Neural cell (in vitro differentiated cells): ENCODE data around the gene DLGAP4. TPM values are rescaled to one million over a fixed set of nuclear protein-coding genes. Genes with fewer than 3 reads are reported as not detected.

Experiments used
- H2AFZ ChIP-seq: fragments of 200-600, 300-800 bp; sonication (generic), shearing (Covaris generic); 2 replicates; pipeline ENCODE4 v1.6.0; 2014; ENCODE audit warnings: low read depth, mild to moderate bottlenecking, antibody characterized with exemption, low read length, moderate library complexity
- H3F3A ChIP-seq: fragments of 200-600 bp; shearing (Covaris generic); 2 replicates; pipeline ENCODE4 v1.6.1; 2016; ENCODE audit warnings: mild to moderate bottlenecking, moderate library complexity, mixed read lengths, antibody characterized with exemption, low read length; ENCODE audit not compliant: insufficient read depth, poor library complexity, severe bottlenecking
- H3K27ac ChIP-seq: fragments of 200-600, 300-800 bp; sonication (generic), shearing (Covaris generic); 2 replicates; pipeline ENCODE4 v1.5.1; 2014; ENCODE audit warnings: mild to moderate bottlenecking, low read length, moderate library complexity
- H3K27me3 ChIP-seq: fragments of 300-800, 200-600 bp; sonication (generic), shearing (Covaris generic); 2 replicates; pipeline ENCODE4 v1.6.0; 2014; ENCODE audit warnings: mild to moderate bottlenecking, low read depth, low read length, moderate library complexity; ENCODE audit not compliant: insufficient read depth
- H3K36me3 ChIP-seq: fragments of 300-800, 200-600 bp; sonication (generic), shearing (Covaris generic); 2 replicates; pipeline ENCODE4 v1.5.1; 2014; ENCODE audit warnings: mild to moderate bottlenecking, antibody characterized with exemption, low read length, moderate library complexity; ENCODE audit not compliant: insufficient read depth
- H3K4me2 ChIP-seq: fragments of 300-800, 200-600 bp; sonication (generic), shearing (Covaris generic); 2 replicates; pipeline ENCODE4 v1.6.0; 2014; ENCODE audit warnings: mild to moderate bottlenecking, low read length
- H3K4me3 ChIP-seq: fragments of 300-800, 200-600 bp; sonication (generic), shearing (Covaris generic); 2 replicates; pipeline ENCODE4 v1.5.1; 2014; ENCODE audit warnings: mild to moderate bottlenecking, low read length, moderate library complexity
- H3K79me2 ChIP-seq: fragments of 200-600 bp; shearing (Covaris generic); replicated peaks from 2 replicates; pipeline ENCODE4 v1.6.0; 2014; ENCODE audit warnings: mild to moderate bottlenecking, low read length, moderate library complexity; ENCODE audit not compliant: insufficient read depth
- H3K9ac ChIP-seq: fragments of 300-800, 200-600 bp; sonication (generic), shearing (Covaris generic); 2 replicates; pipeline ENCODE4 v1.6.1; 2016; ENCODE audit warnings: mild to moderate bottlenecking, low read length, mixed read lengths
- H3K9me2 ChIP-seq: fragments of 200-600 bp; shearing (Covaris generic); 2 replicates; pipeline ENCODE4 v1.6.1; 2016; ENCODE audit warnings: mild to moderate bottlenecking, low read length, mixed read lengths; ENCODE audit not compliant: insufficient read depth
- H3K9me3 ChIP-seq: fragments of 200-600, 300-800 bp; sonication (generic), shearing (Covaris generic); 2 replicates; pipeline ENCODE4 v1.6.1; 2016; ENCODE audit warnings: mild to moderate bottlenecking, mixed run types, low read length, moderate library complexity, mixed read lengths
- H4K20me1 ChIP-seq: fragments of 200-600 bp; shearing (Covaris generic); 2 replicates; pipeline ENCODE4 v1.6.1; 2016; ENCODE audit warnings: mild to moderate bottlenecking, mixed run types; ENCODE audit not compliant: insufficient read depth
- EP300 ChIP-seq: fragments of 450-650 bp; conservative IDR thresholded peaks from 2 replicates; pipeline ENCODE4 v1.6.1; 2014; ENCODE audit warnings: antibody characterized with exemption, mild to moderate bottlenecking, moderate library complexity; ENCODE audit not compliant: poor library complexity, severe bottlenecking
- EZH2 ChIP-seq: fragments of 200-600, 300-800 bp; shearing (Covaris generic), sonication (generic); IDR thresholded peaks from 2 replicates; pipeline ENCODE4 v1.6.1; 2014; ENCODE audit warnings: antibody characterized with exemption, low read length, borderline replicate concordance, mild to moderate bottlenecking; ENCODE audit not compliant: insufficient read depth, poor library complexity, severe bottlenecking
- MXI1 ChIP-seq: fragments of 450-650 bp; conservative IDR thresholded peaks from 2 replicates; pipeline ENCODE4 v1.6.1; 2014; ENCODE audit warnings: antibody characterized with exemption, mild to moderate bottlenecking; ENCODE audit not compliant: poor library complexity, severe bottlenecking
- POLR2AphosphoS5 ChIP-seq: IDR thresholded peaks from 2 replicates; pipeline ENCODE4 v1.6.1; 2012
- RAD21 ChIP-seq: fragments of 450-650 bp; conservative IDR thresholded peaks from 2 replicates; pipeline ENCODE4 v1.6.1; 2014; ENCODE audit warnings: antibody characterized with exemption, mild to moderate bottlenecking, moderate library complexity
- SMC3 ChIP-seq: fragments of 450-650 bp; conservative IDR thresholded peaks from 2 replicates; pipeline ENCODE4 v1.6.1; 2014; ENCODE audit warnings: antibody characterized with exemption, mild to moderate bottlenecking, moderate library complexity; ENCODE audit not compliant: poor library complexity
- TAF1 ChIP-seq: IDR thresholded peaks from 2 replicates; pipeline ENCODE4 v1.6.1; 2012; ENCODE audit warnings: low read depth
- polyA plus RNA-seq: library from polyadenylated mRNA; depleted of rRNA; stranded (reverse); fragments of >200 nt; gene quantifications from 2 replicates; pipeline ENCODE4 v1.2.3, GENCODE V29; 2014
- TF ChIP-seq, protein P1 (sequence below): IDR thresholded peaks from 2 replicates; pipeline ENCODE4 v1.6.1; 2012; ENCODE audit warnings: borderline replicate concordance
- TF ChIP-seq, protein P2 (sequence below): fragments of 450-650 bp; IDR thresholded peaks from 2 replicates; pipeline ENCODE4 v1.5.1; 2014; ENCODE audit warnings: antibody characterized with exemption, mild to moderate bottlenecking, moderate library complexity; ENCODE audit not compliant: poor library complexity, severe bottlenecking

The DLGAP4 gene
- polyA plus RNA-seq, 1 donor from 2014 or later = 31.2 TPM

DNA sequence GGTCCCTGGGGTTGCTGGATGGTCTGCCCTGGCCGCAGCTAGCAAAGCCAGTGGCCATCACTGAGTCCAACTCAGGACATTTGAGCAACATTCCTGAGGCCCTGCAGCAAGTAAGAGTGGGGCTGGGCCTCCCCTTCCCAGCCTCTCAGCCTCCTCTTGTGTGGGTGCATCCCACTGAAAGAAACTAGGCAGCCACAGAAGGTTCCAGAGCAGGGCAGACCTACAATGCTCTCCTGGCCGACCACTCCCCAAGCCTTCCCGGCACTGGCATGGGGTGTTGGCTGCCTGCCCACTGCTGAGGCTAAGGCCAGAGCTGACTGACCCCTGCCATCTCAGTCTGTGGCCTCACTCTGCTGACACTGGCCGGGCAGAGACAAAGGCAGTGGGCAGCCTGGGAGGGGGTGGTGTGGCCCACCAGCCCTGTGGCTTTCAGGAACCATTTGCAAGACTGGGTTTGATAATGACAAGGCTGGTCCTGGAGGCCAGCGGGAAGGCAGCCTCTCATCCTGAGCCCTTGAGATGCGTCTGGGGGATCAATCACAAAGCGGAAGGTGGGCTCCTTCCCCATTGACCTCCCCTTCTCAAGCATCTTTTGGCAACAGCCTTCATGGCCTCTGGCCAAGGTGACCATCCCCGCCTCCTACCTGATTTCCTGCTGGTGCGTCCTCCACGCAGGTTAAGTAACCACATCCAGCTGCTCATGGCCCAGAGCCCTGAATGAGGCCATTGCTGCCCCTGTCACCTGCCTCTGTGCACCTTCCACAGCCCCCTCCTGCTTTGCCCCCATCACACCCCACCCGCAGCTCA is 9.6 kb downstream of the DLGAP4 start:
- H3K79me2 ChIP-seq = no peaks in the 10 kb centered on the region
- H3K9me3 ChIP-seq = no peaks in the 10 kb centered on the region
- H3K9me2 ChIP-seq = no peaks in the 10 kb centered on the region
- no peaks in the 10 kb centered on the region for H3K27me3 ChIP-seq
- H3K9ac ChIP-seq = no peak overlapping the region
- no peak overlapping the region for H3K27ac ChIP-seq
- no peaks in the 10 kb centered on the region for H4K20me1 ChIP-seq
- H3K4me3 ChIP-seq = no peak overlapping the region
- H3F3A ChIP-seq = no peaks in the 10 kb centered on the region
- H3K36me3 ChIP-seq = no peaks in the 10 kb centered on the region
- no peak overlapping the region for H2AFZ ChIP-seq
- no peak overlapping the region for H3K4me2 ChIP-seq
- no peak for TF ChIP-seq TAF1
- no peak for TF ChIP-seq SMC3
- TF ChIP-seq, protein P1, sequence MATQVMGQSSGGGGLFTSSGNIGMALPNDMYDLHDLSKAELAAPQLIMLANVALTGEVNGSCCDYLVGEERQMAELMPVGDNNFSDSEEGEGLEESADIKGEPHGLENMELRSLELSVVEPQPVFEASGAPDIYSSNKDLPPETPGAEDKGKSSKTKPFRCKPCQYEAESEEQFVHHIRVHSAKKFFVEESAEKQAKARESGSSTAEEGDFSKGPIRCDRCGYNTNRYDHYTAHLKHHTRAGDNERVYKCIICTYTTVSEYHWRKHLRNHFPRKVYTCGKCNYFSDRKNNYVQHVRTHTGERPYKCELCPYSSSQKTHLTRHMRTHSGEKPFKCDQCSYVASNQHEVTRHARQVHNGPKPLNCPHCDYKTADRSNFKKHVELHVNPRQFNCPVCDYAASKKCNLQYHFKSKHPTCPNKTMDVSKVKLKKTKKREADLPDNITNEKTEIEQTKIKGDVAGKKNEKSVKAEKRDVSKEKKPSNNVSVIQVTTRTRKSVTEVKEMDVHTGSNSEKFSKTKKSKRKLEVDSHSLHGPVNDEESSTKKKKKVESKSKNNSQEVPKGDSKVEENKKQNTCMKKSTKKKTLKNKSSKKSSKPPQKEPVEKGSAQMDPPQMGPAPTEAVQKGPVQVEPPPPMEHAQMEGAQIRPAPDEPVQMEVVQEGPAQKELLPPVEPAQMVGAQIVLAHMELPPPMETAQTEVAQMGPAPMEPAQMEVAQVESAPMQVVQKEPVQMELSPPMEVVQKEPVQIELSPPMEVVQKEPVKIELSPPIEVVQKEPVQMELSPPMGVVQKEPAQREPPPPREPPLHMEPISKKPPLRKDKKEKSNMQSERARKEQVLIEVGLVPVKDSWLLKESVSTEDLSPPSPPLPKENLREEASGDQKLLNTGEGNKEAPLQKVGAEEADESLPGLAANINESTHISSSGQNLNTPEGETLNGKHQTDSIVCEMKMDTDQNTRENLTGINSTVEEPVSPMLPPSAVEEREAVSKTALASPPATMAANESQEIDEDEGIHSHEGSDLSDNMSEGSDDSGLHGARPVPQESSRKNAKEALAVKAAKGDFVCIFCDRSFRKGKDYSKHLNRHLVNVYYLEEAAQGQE = no peak
- no peak for TF ChIP-seq POLR2AphosphoS5
- TF ChIP-seq, protein P2, sequence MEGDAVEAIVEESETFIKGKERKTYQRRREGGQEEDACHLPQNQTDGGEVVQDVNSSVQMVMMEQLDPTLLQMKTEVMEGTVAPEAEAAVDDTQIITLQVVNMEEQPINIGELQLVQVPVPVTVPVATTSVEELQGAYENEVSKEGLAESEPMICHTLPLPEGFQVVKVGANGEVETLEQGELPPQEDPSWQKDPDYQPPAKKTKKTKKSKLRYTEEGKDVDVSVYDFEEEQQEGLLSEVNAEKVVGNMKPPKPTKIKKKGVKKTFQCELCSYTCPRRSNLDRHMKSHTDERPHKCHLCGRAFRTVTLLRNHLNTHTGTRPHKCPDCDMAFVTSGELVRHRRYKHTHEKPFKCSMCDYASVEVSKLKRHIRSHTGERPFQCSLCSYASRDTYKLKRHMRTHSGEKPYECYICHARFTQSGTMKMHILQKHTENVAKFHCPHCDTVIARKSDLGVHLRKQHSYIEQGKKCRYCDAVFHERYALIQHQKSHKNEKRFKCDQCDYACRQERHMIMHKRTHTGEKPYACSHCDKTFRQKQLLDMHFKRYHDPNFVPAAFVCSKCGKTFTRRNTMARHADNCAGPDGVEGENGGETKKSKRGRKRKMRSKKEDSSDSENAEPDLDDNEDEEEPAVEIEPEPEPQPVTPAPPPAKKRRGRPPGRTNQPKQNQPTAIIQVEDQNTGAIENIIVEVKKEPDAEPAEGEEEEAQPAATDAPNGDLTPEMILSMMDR = no peak
- no peak for TF ChIP-seq RAD21
- TF ChIP-seq EZH2 = no peak
- no peak for TF ChIP-seq EP300
- no peak for TF ChIP-seq MXI1

DNA sequence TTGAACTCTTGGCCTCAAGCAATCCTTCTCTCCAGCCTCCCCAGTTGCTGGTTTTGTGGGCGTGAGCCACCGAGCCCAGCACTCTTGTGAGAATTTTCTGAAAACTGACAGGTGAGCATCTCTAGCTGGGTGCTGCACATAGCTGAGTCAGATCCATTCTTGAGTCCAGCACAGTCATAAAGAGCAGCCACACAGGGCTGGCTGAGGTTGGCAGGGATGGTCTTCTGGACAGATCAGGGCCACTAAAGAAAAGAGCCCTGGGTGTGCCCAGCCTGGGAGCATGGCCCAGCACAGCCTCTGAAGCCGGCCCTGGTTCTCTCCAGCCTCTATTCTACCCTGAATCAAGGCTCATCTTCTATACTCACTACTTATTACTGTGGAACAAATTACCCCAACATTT is 11.5 kb downstream of the DLGAP4 start:
- H2AFZ ChIP-seq = no peak overlapping the region
- no peak overlapping the region for H3K27ac ChIP-seq
- H3K4me2 ChIP-seq = no peak overlapping the region
- H3K9me3 ChIP-seq = no peaks in the 10 kb centered on the region
- H3F3A ChIP-seq = no peaks in the 10 kb centered on the region
- H3K27me3 ChIP-seq = no peaks in the 10 kb centered on the region
- no peaks in the 10 kb centered on the region for H3K9me2 ChIP-seq
- no peaks in the 10 kb centered on the region for H3K79me2 ChIP-seq
- H3K4me3 ChIP-seq = no peak overlapping the region
- TF ChIP-seq TAF1 (no peak), EZH2 (no peak), MXI1 (no peak), SMC3 (no peak), RAD21 (no peak), EP300 (no peak), POLR2AphosphoS5 (no peak)
- TF ChIP-seq, protein P1 = no peak
- TF ChIP-seq, protein P2 = no peak
- no peaks in the 10 kb centered on the region for H3K36me3 ChIP-seq
- H3K9ac ChIP-seq = no peak overlapping the region
- H4K20me1 ChIP-seq = no peaks in the 10 kb centered on the region
